HUDEP-2 (cell line): ENCODE results near the gene IGSF6.
A peak's percentile ranks its signal among the peaks of the same experiment; 100 is the strongest.
"Not testable (repeated sequence)": the region's sequence is repeated elsewhere in the genome, so short reads cannot be mapped to it uniquely, and the experiment has no call there.

ENCODE experiments used
- DNase-seq, 76 experiments: peaks; one replicate each; lab custom pipeline; 2025; ENCODE audit not compliant: unreplicated experiment in 76 of 76; lab: John Stamatoyannopoulos, UW

IGSF6 gene

GRCh38 chr16:21654881-21655280, 2.5 kb upstream of the IGSF6 start:
- DNase-seq = no peak

DNA sequence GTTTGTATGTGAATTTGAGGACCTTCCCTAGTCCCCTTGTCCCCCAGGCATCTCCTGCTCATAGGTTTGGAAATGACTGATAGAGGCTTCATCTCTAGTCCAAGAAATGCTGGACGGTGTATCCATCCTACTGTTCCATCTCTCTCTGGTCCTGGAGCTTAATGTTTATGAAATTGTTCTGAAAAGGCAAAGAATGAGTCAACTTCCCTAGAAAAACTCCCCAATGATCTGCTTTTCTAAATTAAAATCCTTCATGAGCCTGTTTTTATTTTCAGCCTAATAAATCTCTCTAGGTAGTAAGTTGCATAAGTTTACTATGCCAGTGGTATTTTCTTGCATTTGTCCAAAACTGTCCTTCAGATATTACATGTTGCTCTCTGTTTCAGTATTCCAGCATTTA, 2.1 kb upstream of the IGSF6 start:
- DNase-seq = no peak

- no peak for DNase-seq
Measured at GRCh38 chr16:21653571-21653970, 1.2 kb upstream of the IGSF6 start.

GRCh38 chr16:21651515-21651914, 893 bp downstream of the IGSF6 start:
- no peak for DNase-seq

DNA sequence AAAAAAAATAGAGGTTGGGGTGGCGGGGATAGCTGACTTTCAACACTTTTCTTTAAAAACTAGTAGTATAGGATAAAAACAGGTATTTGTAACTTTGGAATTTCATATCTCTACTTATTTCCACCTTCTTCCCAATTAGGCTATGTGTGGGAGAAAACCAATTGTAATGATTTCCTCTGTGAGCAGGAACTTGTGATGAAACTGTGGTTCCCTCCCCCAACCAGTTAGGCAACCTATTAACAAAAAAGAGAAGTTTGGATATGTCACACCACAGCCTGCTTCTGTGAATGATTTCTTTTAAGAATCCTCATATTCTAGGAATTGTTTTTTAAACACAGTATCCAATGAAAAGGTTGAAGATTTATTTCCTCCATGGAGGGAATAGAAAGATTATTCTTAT, 1.9 kb downstream of the IGSF6 start:
- no peak for DNase-seq

- DNase-seq = not testable (repeated sequence)
Measured at GRCh38 chr16:21649826-21650406, 2.5 kb downstream of the IGSF6 start.

GRCh38 chr16:21647562-21648164, 4.7 kb downstream of the IGSF6 start:
- no peak for DNase-seq

- DNase-seq = no peak
Measured at GRCh38 chr16:21646721-21647561, 5.5 kb downstream of the IGSF6 start.

DNA sequence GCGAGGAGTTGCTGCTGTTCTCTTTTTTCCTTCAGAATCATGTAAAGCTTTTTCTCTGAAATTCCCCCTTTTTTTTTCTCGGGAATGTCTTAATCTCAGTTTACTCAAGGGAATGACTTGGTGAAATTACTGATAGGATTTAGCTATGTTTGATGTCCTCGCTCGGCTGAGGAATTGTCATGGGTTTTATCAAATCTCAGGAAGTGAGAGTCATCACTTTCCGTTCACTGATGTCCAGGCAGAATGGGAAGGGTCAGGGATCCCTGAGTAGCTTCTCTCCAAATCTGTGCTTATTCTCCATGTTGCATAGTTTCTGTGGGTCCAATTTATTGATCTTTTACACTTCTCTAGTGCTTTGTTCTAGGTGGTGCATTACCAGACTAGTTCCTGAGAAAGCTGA, 6.3 kb downstream of the IGSF6 start:
- no peak for DNase-seq

DNA sequence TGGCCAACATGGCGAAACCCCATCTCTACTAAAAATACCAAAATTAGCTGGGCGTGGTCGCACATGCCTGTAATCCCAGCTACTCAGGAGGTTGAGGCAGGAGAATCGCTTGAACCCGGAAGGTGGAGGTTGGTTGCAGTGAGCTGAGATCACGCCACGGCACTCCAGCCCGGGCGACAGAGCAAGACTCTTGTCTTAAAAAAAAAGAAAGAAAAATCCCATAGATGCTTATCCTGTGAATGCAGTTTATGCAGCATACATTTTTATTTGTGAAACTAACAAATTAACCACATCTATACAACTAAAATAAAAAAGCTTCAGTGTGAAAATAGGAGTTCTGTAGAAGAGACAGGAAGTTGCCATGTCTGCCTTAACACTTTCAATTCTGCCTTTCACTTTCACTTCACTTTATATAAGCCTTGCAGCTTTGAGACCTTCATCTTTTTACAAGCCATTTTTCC, 7.1 kb downstream of the IGSF6 start:
- DNase-seq = no peak

DNA sequence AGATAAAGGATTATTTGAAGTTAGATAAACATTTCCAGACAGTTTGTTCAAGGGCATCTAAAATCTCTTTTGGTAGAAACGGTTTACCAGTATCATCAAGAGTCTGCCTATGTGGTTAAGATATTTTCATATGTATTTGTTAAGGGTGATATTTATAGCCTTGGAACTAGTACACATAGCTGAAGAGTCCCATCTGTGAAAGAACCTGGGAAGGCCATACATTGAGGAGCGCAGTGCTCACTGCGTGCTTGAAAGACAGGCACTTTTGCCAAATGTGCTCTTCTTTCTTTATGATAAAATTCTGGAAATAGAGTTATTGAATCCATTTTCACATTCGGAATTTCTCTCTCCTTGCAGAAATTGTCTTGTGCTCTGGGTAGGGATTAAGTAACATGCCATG, 7.7 kb downstream of the IGSF6 start:
- no peak for DNase-seq

DNA sequence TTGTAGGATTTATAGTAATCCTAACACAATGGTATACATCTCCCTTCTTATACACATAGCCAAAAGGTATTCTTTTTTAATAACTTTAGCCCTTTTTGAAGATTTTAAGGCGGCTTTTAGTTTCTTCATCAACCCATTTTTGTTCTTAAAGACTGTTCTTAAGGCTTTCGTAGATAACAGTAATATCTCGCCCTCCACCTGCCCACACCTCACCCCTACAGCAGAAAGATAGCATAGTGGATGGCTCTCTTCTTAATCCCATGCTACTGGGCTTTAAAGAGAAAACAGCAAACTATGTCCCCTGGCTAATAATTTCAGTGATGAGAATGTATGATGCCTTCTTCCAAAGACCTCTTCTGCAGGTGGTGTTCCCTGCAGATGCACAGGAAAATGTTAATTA, 8.6 kb downstream of the IGSF6 start:
- DNase-seq = peak in 14 of 76 experiments; percentile 1 to 41 (median 14)

- no peak for DNase-seq
Measured at GRCh38 chr16:21642861-21643260, 9.5 kb downstream of the IGSF6 start.

- DNase-seq = no peak
Measured at GRCh38 chr16:21641916-21642315, 10.5 kb downstream of the IGSF6 start.

- DNase-seq = no peak
Measured at GRCh38 chr16:21639493-21639892, 12.9 kb downstream of the IGSF6 start.

DNA sequence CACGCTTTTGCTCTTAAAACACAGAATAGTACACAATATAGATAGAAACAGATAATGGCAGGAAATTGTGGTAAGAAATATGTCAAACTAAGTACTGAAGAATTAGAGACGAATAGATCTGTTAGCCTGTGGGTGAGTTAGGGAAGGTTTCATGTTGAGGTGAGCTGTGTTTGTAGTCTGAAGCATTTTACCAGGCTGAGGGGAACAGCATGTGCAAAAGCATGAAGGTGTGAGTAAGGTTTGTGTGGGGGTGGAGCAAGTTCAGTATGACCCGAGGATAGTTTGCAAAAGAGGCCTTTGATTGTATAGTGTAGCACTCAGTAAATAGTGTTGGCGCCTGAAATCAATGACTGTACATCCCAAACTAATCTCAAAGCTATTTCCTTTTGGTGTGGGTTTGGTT, 13.8 kb downstream of the IGSF6 start:
- DNase-seq = no peak

DNA sequence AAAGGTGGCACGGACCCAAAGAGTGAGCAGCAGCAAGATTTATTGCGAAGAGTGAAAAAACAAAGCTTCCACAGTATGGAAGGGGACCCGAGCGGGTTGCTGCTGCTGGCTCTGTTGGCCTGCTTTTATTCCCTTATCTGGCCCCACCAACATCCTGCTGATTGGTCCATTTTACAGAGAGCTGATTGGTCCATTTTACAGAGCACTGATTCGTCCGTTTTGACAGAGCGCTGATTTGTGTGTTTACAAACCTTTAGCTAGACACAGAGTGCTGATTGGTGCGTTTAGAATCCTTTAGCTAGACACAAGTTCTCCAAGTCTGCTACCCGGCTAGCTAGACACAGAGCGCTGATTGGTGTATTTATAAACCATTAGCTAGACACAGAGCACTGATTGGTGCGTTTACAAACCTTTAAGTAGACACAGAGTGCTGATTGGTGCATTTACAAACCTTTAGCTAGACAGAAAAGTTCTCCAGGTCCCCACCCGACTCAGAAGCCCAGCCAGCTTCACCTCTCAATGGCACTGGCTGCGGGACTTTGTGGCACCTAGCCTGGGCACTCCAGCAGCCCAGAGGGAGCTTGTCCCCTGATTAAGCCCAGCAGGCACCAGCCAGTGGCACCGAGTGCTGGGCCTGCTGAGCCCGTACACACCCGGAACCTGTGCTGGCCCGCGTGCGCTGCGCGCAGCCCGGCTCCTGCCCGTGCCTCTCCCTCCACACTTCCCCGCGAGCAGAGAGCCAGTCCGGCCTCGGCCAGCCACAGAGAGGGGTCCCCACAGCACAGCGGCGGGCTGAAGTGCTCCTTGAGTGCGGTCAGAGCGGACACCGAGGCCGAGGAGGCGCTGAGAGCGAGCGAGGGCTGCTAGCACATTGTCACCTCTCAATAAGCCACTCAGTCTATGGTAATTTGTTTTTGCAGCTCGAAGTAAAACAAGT, 15.1 kb downstream of the IGSF6 start:
- DNase-seq = no peak

DNA sequence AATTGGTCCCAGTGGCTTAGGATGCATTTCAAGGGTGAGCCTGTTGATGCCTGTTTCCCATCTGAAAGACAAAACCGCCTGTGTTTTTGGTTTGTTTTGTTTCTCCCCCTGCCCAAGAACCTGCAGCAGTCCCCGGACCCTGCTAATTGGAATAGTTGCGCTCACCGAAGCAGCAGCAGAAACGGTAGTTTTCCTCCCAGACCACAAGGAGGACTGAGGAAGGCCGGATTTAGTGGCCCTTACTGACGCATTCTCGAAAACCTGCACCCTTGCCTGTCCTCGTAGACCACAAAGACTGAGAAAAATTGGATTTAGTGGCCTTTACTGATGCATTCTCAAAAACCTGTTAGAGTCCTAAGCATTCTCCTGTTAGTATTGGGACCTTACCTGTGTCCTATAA, 16.7 kb downstream of the IGSF6 start:
- DNase-seq = not testable (repeated sequence)

DNA sequence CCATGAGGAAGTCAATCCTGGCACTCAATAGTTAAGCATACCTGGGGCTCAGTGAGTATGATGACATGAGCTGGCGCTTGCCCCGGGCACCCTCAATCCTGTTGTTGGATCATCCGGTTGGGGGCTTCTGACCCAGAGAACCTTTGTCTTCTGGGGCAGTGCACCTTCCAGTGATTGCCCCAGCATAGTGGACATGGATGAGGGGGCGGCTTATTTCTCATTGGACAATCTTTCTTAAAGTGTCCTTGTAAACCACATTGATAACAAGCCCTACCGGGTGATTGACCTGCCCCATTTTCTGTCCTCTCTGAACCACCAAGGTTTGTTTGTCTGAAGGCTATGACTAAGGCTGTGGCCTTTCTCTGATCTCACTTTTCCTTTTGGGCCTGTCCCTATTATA, 18.2 kb downstream of the IGSF6 start:
- no peak for DNase-seq

GRCh38 chr16:21631951-21632575, 20.3 kb downstream of the IGSF6 start:
- DNase-seq = not testable (repeated sequence)
